Germinal center (tissue), 1 donor: ENCODE results near the gene TMEM190.

ENCODE experiments used
- DNase-seq: peaks from one replicate; pipeline ENCODE4 v3.0.0; 2012; ENCODE audit warnings: mixed read lengths, low spot score

Gene TMEM190

GRCh38 chr19:55423225-55424005 is 46.8 kb downstream of the TMEM190 start:
- no peak for DNase-seq

- DNase-seq = no peak
Observed at GRCh38 chr19:55424518-55424917, 47.9 kb downstream of the TMEM190 start.

DNA sequence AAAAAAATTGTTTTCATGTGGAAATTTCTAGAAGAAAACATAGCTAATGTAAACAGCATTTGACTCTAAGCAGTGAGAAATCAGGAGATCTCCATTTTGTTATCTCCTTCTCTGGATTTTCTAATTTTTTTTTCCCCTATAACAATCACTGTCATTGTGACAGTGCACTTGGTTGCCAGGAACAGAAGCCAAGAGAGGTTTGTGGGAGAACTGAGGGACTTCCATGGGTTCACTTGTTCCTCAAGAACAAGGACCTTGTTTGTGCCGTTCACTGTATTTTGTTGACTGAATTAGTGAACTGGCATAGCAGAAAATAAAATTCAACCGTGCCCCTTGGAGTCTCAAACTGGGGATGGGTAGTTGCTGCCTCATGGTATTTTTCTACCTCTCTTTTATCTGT is 49.4 kb downstream of the TMEM190 start:
- DNase-seq = no peak
